K562 (cell line): ENCODE results near the gene LSM11. TPM values are rescaled to one million over a fixed set of nuclear protein-coding genes. Genes with fewer than 3 reads are reported as not detected.
A peak's percentile ranks its signal among the peaks of the same experiment; 100 is the strongest.

ENCODE experiments used
- ATAC-seq: fragments of 200-7000 bp; cut with Tn5 transposase; 3 replicates; pipeline ENCODE4 v1.9.1; 2020; ENCODE audit warnings: moderate library complexity
- BruUV-seq: library from RNA; stranded (reverse); fragments of 400-500 nt; replicated peaks from 2 replicates; lab custom pipeline; 2021; lab: Mats Ljungman, UMichigan
- CTCF ChIA-PET: fragments of 300-600 bp; formaldehyde crosslinking; extraction: SDS; loops from one replicate; lab custom pipeline; 2021; ENCODE audit warnings: low intra/inter-chr PET ratio; lab: Yijun Ruan, JAX
- POLR2A ChIA-PET: fragments of 300-600, 350-650 bp; sonication (Branson Sonifier 250); formaldehyde crosslinking; extraction: SDS; loops from one replicate; lab custom pipeline; 2021; ENCODE audit warnings: antibody characterized with exemption, inconsistent platforms; lab: Yijun Ruan, JAX
- DNase-seq, 4 experiments: peaks; one replicate each; pipeline versions ENCODE4 v3.0.0 to v3.0.0-alpha.2; 2011 to 2018; ENCODE audit warnings: low spot score in 3 of 4, mixed read lengths in 3 of 4; ENCODE audit errors: extremely low read depth in 1 of 4
- FAIRE-seq: peaks from 2 replicates; lab custom pipeline; 2011; peaks lifted over from hg19 to GRCh38; lab: Jason Lieb, UNC
- H2AFZ ChIP-seq: 2 replicates; pipeline ENCODE4 v1.6.0; 2011; ENCODE audit warnings: low read depth, low read length, control low read depth, inconsistent platforms
- H3K27ac ChIP-seq: fragments of 200-600 bp; 3 replicates; pipeline ENCODE4 v1.8.0; 2011; ENCODE audit warnings: low read depth, mild to moderate bottlenecking, control low read depth, inconsistent platforms, low read length, moderate library complexity, mixed read lengths; ENCODE audit errors: extremely low read depth
- H3K27me3 ChIP-seq, 2 experiments: fragments of 300-600 bp in 1 of 2; 2 replicates in 1 of 2; 3 replicates in 1 of 2; pipeline versions ENCODE4 v1.6.0 to v1.8.0; 2011; ENCODE audit warnings: inconsistent platforms in 2 of 2, low read length in 2 of 2, mild to moderate bottlenecking in 1 of 2, mixed read lengths in 1 of 2, moderate library complexity in 1 of 2; ENCODE audit not compliant: control insufficient read depth in 2 of 2, insufficient read depth in 2 of 2
- H3K36me3 ChIP-seq: fragments of 300-600 bp; 3 replicates; pipeline ENCODE4 v1.8.0; 2011; ENCODE audit warnings: mild to moderate bottlenecking, low read length, inconsistent platforms; ENCODE audit not compliant: control insufficient read depth, insufficient read depth
- H3K4me1 ChIP-seq, 2 experiments: fragments of 200-600 bp in 1 of 2; replicated peaks in 1 of 2; 2 replicates in 1 of 2; 3 replicates in 1 of 2; pipeline versions ENCODE4 v1.5.1 to v1.8.0; 2011; ENCODE audit warnings: inconsistent platforms in 2 of 2, low read length in 2 of 2, mild to moderate bottlenecking in 1 of 2, mixed read lengths in 1 of 2, moderate library complexity in 1 of 2; ENCODE audit not compliant: control insufficient read depth in 2 of 2, insufficient read depth in 2 of 2
- H3K4me2 ChIP-seq: 2 replicates; pipeline ENCODE4 v1.6.1; 2011; ENCODE audit warnings: low read length, control low read depth, inconsistent platforms, mixed read lengths; ENCODE audit not compliant: insufficient read depth
- H3K4me3 ChIP-seq: fragments of 200-600 bp; sonication (generic), shearing (Covaris generic); 2 replicates; pipeline ENCODE4 v1.5.1; 2016; ENCODE audit warnings: control low read depth, inconsistent platforms
- H3K79me2 ChIP-seq: fragments of 200-600 bp; 3 replicates; pipeline ENCODE4 v1.8.0; 2011; ENCODE audit warnings: low read length, inconsistent platforms; ENCODE audit not compliant: control insufficient read depth, insufficient read depth
- H3K9ac ChIP-seq, 2 experiments: 2 replicates each; pipeline versions ENCODE4 v1.6.0 to v1.6.1; 2011; ENCODE audit warnings: low read depth in 2 of 2, low read length in 2 of 2, control low read depth in 1 of 2, inconsistent platforms in 1 of 2, mild to moderate bottlenecking in 1 of 2, mixed read lengths in 1 of 2; ENCODE audit not compliant: insufficient read depth in 1 of 2
- H3K9me1 ChIP-seq: one replicate; pipeline ENCODE4 v1.6.0; 2011; ENCODE audit warnings: inconsistent platforms, mild to moderate bottlenecking, low read length, moderate library complexity; ENCODE audit not compliant: control insufficient read depth, insufficient read depth
- H3K9me3 ChIP-seq: replicated peaks from 2 replicates; pipeline ENCODE4 v1.5.1; 2011; ENCODE audit warnings: low read depth, low read length, inconsistent platforms; ENCODE audit not compliant: control insufficient read depth, insufficient read depth
- H4K20me1 ChIP-seq: replicated peaks from 2 replicates; pipeline ENCODE4 v1.6.1; 2011; ENCODE audit warnings: low read length, inconsistent platforms, mixed read lengths; ENCODE audit not compliant: control insufficient read depth, insufficient read depth
- ETV6 ChIP-seq, 3 experiments: fragments of 150-350 bp in 1 of 3; sonication (generic) in 1 of 3; formaldehyde crosslinking in 1 of 3; IDR thresholded peaks; 2 replicates each; pipeline versions ENCODE4 v1.6.1 to v1.8.0; 2014 to 2022; ENCODE audit warnings: borderline replicate concordance in 2 of 3, low read depth in 2 of 3, antibody characterized with exemption in 1 of 3, low read length in 1 of 3, mild to moderate bottlenecking in 1 of 3, missing genetic modification reagents in 1 of 3
- KAT2B ChIP-seq: IDR thresholded peaks from one replicate; pipeline ENCODE4 v1.6.1; 2012; ENCODE audit warnings: low read depth, mild to moderate bottlenecking, control low read depth, inconsistent platforms, low read length, moderate library complexity
- NFE2 ChIP-seq: IDR thresholded peaks from 2 replicates; pipeline ENCODE4 v1.6.1; 2014; ENCODE audit warnings: antibody characterized with exemption, low read depth
- POLR2AphosphoS5 ChIP-seq: IDR thresholded peaks from 2 replicates; pipeline ENCODE4 v1.6.1; 2011; ENCODE audit warnings: mild to moderate bottlenecking, low read depth, low read length, moderate library complexity; ENCODE audit not compliant: control insufficient read depth, insufficient read depth
- SMC3 ChIP-seq: conservative IDR thresholded peaks from 2 replicates; pipeline ENCODE4 v1.6.1; 2011; ENCODE audit warnings: low read depth, low read length, improper control_type of control experiment; ENCODE audit not compliant: insufficient read depth
- SRSF7 ChIP-seq: fragments of 200-400 bp; formaldehyde crosslinking; optimal IDR thresholded peaks from 2 replicates; pipeline ENCODE3; 2017; ENCODE audit warnings: mild to moderate bottlenecking, low read depth, low read length
- ZNF224 ChIP-seq: sonication (generic); formaldehyde crosslinking; IDR thresholded peaks from 2 replicates; pipeline ENCODE4 v1.8.0; 2022; ENCODE audit warnings: mild to moderate bottlenecking, missing genetic modification reagents
- ZNF354B ChIP-seq: fragments of 250-450 bp; sonication (Bioruptor Pico); IDR thresholded peaks from 2 replicates; pipeline ENCODE4 v1.4.0; 2020
- ZNF384 ChIP-seq: IDR thresholded peaks from 2 replicates; pipeline ENCODE4 v1.6.1; 2012; ENCODE audit warnings: low read depth, low read length, improper control_type of control experiment
- ZNF436 ChIP-seq: fragments of 250-450, 450-650 bp; sonication (Bioruptor Pico); formaldehyde crosslinking; IDR thresholded peaks from 2 replicates; pipeline ENCODE4 v1.7.0; 2020; ENCODE audit warnings: mild to moderate bottlenecking
- ZNF778 ChIP-seq: fragments of 450-650 bp; formaldehyde crosslinking; IDR thresholded peaks from 2 replicates; pipeline ENCODE4 v1.4.0; 2020; ENCODE audit warnings: mild to moderate bottlenecking, moderate library complexity
- WGBS: fragments of 100-300 bp; shearing (Covaris generic); methylation state at CpG from one replicate; pipeline ENCODE4 v1.1.6; 2016; ENCODE audit warnings: low coverage, mixed read lengths; ENCODE audit not compliant: insufficient coverage; ENCODE audit errors: missing lambda C conversion rate; 5-methylcytosine and 5-hydroxymethylcytosine counted together
- in situ Hi-C: fragments of 300-500 bp; cut with MboI; formaldehyde crosslinking; loops from 4 replicates; pipeline ENCODE4 v1.15.0; 2018; ENCODE audit warnings: inconsistent platforms, mixed read lengths
- intact Hi-C: fragments of 100-400 bp; cut with micrococcal nuclease; formaldehyde crosslinking; loops from 2 replicates; pipeline ENCODE4 v1.14.2; 2022
- polyA plus RNA-seq, 8 experiments: library from polyadenylated mRNA; depleted of rRNA in 4 of 8; stranded (reverse) in 5 of 8; unstranded in 3 of 8; fragments of >200 nt; fragmentation: Nextera tagmentation in 2 of 8; fragmentation: Illumina TruSeq in 1 of 8; extraction: Ambion mirVana in 2 of 8; extraction: Trizol in 1 of 8; gene quantifications; 2 replicates each; pipeline versions ENCODE4 v1.2.1 to v1.2.3, GENCODE V29; 2011 to 2014; ENCODE audit warnings: inconsistent platforms in 1 of 8, missing spikeins in 1 of 8
- total RNA-seq, 7 experiments: library from RNA; depleted of rRNA in 6 of 7; stranded (reverse); fragments of >200 nt in 6 of 7; fragmentation: Illumina TruSeq in 2 of 7; extraction: Trizol in 2 of 7; gene quantifications; 2 replicates each; pipeline versions ENCODE4 v1.2.1 to v1.2.3, GENCODE V29; 2011 to 2021; ENCODE audit warnings: low replicate concordance in 1 of 7
- TF ChIP-seq, protein P1 (sequence below), 3 experiments: IDR thresholded peaks in 2 of 3; conservative IDR thresholded peaks in 1 of 3; 2 replicates each; pipeline ENCODE4 v1.5.1; 2011 to 2012; ENCODE audit warnings: low read length in 3 of 3, mild to moderate bottlenecking in 3 of 3, control low read depth in 2 of 3, improper control_type of control experiment in 1 of 3, inconsistent platforms in 1 of 3, low read depth in 1 of 3, mixed read lengths in 1 of 3, moderate library complexity in 1 of 3; ENCODE audit not compliant: insufficient read depth in 2 of 3
- TF ChIP-seq, protein P2 (sequence below): sonication (generic); formaldehyde crosslinking; IDR thresholded peaks from 2 replicates; pipeline ENCODE4 v1.8.0; 2022; ENCODE audit warnings: mild to moderate bottlenecking, missing genetic modification reagents
- TF ChIP-seq, protein P3 (sequence below), 3 experiments: fragments of 200-800 bp in 1 of 3; sonication (Bioruptor generic) in 1 of 3; sonication (generic) in 1 of 3; formaldehyde crosslinking in 1 of 3; IDR thresholded peaks; 2 replicates each; pipeline versions ENCODE4 v1.6.1 to v1.8.0; 2016 to 2022; ENCODE audit warnings: mild to moderate bottlenecking in 2 of 3, missing compliant biosample characterization in 2 of 3, missing genetic modification characterization in 2 of 3, missing genetic modification reagents in 1 of 3

Gene LSM11
- total and polyA plus RNA-seq, 9 of the 15 experiments (the other 6 are each of a cell fraction or from before 2014, with no cell fraction given), result 1.8 to 9.4 (median 4.7) TPM

DNA sequence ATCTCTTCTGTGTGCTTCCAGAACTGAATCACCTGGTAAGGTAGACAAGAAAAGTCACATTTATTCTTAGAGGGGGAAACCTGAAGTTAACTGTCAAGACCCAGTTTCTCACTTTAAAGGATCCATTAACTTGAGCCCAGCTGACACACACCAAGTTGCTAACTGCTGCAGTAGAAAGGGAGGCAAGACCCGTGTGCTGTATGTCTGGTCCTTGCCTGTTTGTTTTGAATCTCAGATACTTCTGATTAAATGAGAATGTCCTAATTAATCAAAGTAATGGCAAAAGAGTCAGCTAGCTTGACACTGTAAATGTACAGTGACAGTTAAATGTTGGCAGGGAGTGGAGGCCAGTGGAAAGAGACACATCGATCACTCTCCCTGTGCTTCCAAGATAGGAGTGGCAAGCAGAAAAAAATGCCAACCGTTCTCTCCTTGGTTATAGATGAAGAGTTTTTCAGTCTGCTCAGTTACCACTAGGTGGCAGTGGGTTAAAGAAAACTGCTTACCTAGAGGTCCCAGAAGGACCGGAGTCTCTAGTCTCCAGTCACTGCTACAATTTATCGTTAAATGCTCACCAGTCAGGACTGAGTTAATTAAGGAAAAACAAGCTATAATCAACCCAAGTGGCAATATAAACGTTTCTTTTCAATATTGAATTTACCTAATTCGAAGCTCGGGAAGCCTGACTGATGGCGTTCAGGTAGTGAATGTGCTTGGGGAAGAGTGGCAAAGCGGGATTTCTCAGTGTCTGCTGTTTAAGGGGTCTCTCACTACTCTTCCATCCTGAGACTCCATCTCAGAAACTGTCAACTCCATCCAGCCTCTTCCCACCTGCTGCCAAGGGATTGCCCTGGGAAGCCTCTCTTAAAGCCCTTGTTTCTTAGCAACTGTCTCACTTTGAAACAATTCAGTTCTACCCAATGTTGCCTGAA is 18.4 kb downstream of the LSM11 start (continued):
- TF ChIP-seq, protein P1, sequence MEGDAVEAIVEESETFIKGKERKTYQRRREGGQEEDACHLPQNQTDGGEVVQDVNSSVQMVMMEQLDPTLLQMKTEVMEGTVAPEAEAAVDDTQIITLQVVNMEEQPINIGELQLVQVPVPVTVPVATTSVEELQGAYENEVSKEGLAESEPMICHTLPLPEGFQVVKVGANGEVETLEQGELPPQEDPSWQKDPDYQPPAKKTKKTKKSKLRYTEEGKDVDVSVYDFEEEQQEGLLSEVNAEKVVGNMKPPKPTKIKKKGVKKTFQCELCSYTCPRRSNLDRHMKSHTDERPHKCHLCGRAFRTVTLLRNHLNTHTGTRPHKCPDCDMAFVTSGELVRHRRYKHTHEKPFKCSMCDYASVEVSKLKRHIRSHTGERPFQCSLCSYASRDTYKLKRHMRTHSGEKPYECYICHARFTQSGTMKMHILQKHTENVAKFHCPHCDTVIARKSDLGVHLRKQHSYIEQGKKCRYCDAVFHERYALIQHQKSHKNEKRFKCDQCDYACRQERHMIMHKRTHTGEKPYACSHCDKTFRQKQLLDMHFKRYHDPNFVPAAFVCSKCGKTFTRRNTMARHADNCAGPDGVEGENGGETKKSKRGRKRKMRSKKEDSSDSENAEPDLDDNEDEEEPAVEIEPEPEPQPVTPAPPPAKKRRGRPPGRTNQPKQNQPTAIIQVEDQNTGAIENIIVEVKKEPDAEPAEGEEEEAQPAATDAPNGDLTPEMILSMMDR (IDR thresholded peaks at IDR 0.05 in 2 of 3, conservative IDR thresholded peaks at IDR 0.05 in 1 of 3; ENCODE audit: insufficient read depth in 2 of 3, low read depth in 1 of 3, low read length in 3 of 3), result peak; percentile 67 to 80 (median 69); a peak in 5 of 6 replicates
- TF ChIP-seq ZNF354B (CRISPR knock-in tag), result no peak
- TF ChIP-seq NFE2, result no peak
- TF ChIP-seq ZNF384, result 0 out of 2 replicates have a peak, but pooled peaks have one; percentile 22
- TF ChIP-seq SMC3, result peak; percentile 64

DNA sequence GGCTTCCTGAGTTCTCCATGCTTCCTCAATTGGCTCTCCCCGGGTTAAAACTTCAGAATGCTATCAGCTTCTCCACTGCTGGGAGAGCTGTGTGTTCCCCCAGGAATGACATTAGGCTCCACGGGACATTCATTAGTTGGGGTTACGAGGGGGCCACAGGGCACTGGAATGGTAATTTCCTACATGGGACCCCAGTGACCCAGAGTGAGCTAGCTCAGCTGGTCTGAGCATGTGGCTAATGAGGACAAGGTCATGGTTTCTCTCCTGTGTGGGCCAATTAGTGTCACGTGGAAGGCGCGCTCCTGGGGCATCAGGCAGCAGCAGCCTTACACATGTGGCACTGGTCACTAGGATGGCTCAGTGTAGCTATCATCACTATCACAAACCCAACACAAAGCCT is 21.0 kb downstream of the LSM11 start:
- no peaks in the 10 kb centered on the region for H3K4me1 ChIP-seq
- BruUV-seq, result no TSS peak
- no peak for ATAC-seq
- no peak for TF ChIP-seq SRSF7
- TF ChIP-seq KAT2B, result no peak
- no peak for TF ChIP-seq ZNF778 (CRISPR knock-in tag)
- no peak for TF ChIP-seq ZNF436 (CRISPR knock-in tag)
- TF ChIP-seq ZNF224 (CRISPR knock-in tag), result no peak
- TF ChIP-seq, protein P2, sequence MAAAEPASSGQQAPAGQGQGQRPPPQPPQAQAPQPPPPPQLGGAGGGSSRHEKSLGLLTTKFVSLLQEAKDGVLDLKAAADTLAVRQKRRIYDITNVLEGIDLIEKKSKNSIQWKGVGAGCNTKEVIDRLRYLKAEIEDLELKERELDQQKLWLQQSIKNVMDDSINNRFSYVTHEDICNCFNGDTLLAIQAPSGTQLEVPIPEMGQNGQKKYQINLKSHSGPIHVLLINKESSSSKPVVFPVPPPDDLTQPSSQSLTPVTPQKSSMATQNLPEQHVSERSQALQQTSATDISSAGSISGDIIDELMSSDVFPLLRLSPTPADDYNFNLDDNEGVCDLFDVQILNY (CRISPR knock-in tag), result no peak
- no peak for TF ChIP-seq ETV6 (IDR thresholded peaks at IDR 0.05; ENCODE audit: borderline replicate concordance in 1 of 2, low read depth in 2 of 2, low read length in 1 of 2)
- TF ChIP-seq ETV6 (CRISPR knock-in tag; IDR thresholded peaks at IDR 0.05; ENCODE audit: borderline replicate concordance), result no peak
- TF ChIP-seq, protein P3, sequence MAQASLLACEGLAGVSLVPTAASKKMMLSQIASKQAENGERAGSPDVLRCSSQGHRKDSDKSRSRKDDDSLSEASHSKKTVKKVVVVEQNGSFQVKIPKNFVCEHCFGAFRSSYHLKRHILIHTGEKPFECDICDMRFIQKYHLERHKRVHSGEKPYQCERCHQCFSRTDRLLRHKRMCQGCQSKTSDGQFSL (CRISPR knock-in tag; IDR thresholded peaks at IDR 0.05), result no peak
- TF ChIP-seq, protein P3 (tag; IDR thresholded peaks at IDR 0.05), result no peak
- no peak for TF ChIP-seq POLR2AphosphoS5

More for the DNA sequence above, 21.0 kb downstream of the LSM11 start:
- no peak for FAIRE-seq
- intact Hi-C loops, result loop anchor here (10.0 kb wide), 1 partner anchor 150 kb away; no protein-coding TSS in a partner anchor
- no peak overlapping the region for H3K9ac ChIP-seq
- no peaks in the 10 kb centered on the region for H4K20me1 ChIP-seq
- H3K27me3 ChIP-seq, result peaks cover 17 to 26% of the 10 kb centered on the region in 2 experiments; a peak in 3 of 5 replicates
- in situ Hi-C loops, result no loop called here
- no peaks in the 10 kb centered on the region for H3K79me2 ChIP-seq
- no peaks in the 10 kb centered on the region for H3K36me3 ChIP-seq
- CTCF ChIA-PET, result no interaction called here
- H2AFZ ChIP-seq, result no peak overlapping the region
- POLR2A ChIA-PET, result interaction anchor here (0.6 kb wide), 2 partner anchors 13 to 183 kb away, joined by 3 read pairs; no protein-coding TSS in a partner anchor
- DNase-seq, result no peak
- no peak overlapping the region for H3K27ac ChIP-seq
- H3K9me3 ChIP-seq, result no peaks in the 10 kb centered on the region
- H3K4me2 ChIP-seq, result no peak overlapping the region
- H3K4me3 ChIP-seq, result no peak overlapping the region
- H3K9me1 ChIP-seq, result no peaks in the 10 kb centered on the region
- 5% methylated on average over 6 of the region's 6 CpGs for WGBS
